GM20000 (cell line): Measurements from ENCODE around the gene MRPL34.

ENCODE experiments used
- DNase-seq: peaks from one replicate; pipeline ENCODE4 v3.0.0; 2012; ENCODE audit warnings: low spot score
- CTCF ChIP-seq: IDR thresholded peaks from 2 replicates; pipeline ENCODE4 v1.5.1; 2012; ENCODE audit warnings: mild to moderate bottlenecking, control low read depth; ENCODE audit errors: extremely low read depth, missing control alignments

The MRPL34 gene

GRCh38 chr19:17330262-17331044, 24.8 kb downstream of the MRPL34 start:
- no peak for DNase-seq
- TF ChIP-seq CTCF: no peak

GRCh38 chr19:17331045-17331558, 25.4 kb downstream of the MRPL34 start:
- DNase-seq: peak; percentile 29
- TF ChIP-seq CTCF: no peak

- TF ChIP-seq CTCF: no peak
Measured at GRCh38 chr19:17332360-17332676, 26.6 kb downstream of the MRPL34 start.

GRCh38 chr19:17332677-17333581, 27.3 kb downstream of the MRPL34 start:
- TF ChIP-seq CTCF: no peak
- peak; percentile 60 for DNase-seq

More at GRCh38 chr19:17332360-17332676, 26.6 kb downstream of the MRPL34 start:
- DNase-seq: no peak

GRCh38 chr19:17333611-17334413, 28.1 kb downstream of the MRPL34 start:
- peak; percentile 74 for DNase-seq

More at GRCh38 chr19:17333611-17334413, 28.1 kb downstream of the MRPL34 start:
- no peak for TF ChIP-seq CTCF
